GM12892 (cell line): Measurements from ENCODE around the gene CALCOCO1.

Experiments
- POLR2A ChIP-seq: IDR thresholded peaks from 2 replicates; pipeline ENCODE4 v1.6.1; 2011; ENCODE audit warnings: low read depth, low read length, control low read depth
- POLR2AphosphoS5 ChIP-seq: IDR thresholded peaks from 2 replicates; pipeline ENCODE4 v1.6.1; 2011; ENCODE audit warnings: low read depth, low read length, control low read depth

DNA sequence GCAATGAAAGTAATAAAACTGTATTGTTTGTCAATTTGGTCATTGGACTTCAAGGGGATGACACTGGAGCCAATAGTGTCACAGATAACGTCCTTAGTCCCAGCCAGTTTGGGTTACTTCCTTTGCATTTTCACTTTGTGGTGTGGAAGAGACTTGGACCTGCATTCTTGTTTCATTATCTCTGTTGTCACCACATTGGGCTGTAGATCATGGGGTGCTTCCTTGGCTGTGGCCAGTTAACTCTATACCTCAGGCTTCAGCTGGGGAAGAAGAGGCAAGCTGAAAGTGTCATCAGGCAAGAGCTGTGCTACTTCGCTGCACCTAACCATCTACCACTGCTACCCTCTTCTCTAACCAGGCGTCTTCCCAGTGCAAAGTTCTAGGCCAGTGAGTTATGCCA lies 39.6 kb upstream of the CALCOCO1 start:
- TF ChIP-seq POLR2A = no peak
- no peak for TF ChIP-seq POLR2AphosphoS5
